Measurements from ENCODE around the gene RDH13. TPM values are rescaled to one million over a fixed set of nuclear protein-coding genes. Genes with fewer than 3 reads are reported as not detected.
A peak's percentile ranks its signal among the peaks of the same experiment; 100 is the strongest.

Gene RDH13
- total RNA-seq, 1 donor from 2014 or later, result 9.0 TPM

- Mint-ChIP-seq H3K27me3 (ENCODE audit: insufficient read depth, low read depth) (peaks cover 12% of the 10 kb centered on the region), H3K4me1 (peaks cover 28% of the 10 kb centered on the region), H3K36me3 (peaks cover 8% of the 10 kb centered on the region), H3K4me3 (no peak overlapping the region), H3K9me3 (peaks cover 2% of the 10 kb centered on the region), H3K27ac (no peak overlapping the region)
- Histone ChIP-seq H3K9ac (no peak overlapping the region), H3K4me3 (peak overlapping the region; percentile 16), H3K27me3 (no peaks in the 10 kb centered on the region), H3K27ac (no peak overlapping the region), H3K36me3 (no peaks in the 10 kb centered on the region), H4K20me1 (ENCODE audit: low read depth) (peaks cover 51% of the 10 kb centered on the region), H3K79me2 (ENCODE audit: low read depth) (peaks cover 3% of the 10 kb centered on the region), H3K4me2 (peak overlapping the region; percentile 39), H2AFZ (replicated peaks) (no peak overlapping the region), H3K4me1 (peaks cover 22% of the 10 kb centered on the region), H3F3A (ENCODE audit: low read depth) (peaks cover 30% of the 10 kb centered on the region), H3K9me3 (ENCODE audit: low read depth) (no peaks in the 10 kb centered on the region)
- TF ChIP-seq EZH2 (IDR thresholded peaks at IDR 0.05) (no peak), EZH2phosphoT487 (IDR thresholded peaks at IDR 0.05) (no peak)
- TF ChIP-seq, protein P1, sequence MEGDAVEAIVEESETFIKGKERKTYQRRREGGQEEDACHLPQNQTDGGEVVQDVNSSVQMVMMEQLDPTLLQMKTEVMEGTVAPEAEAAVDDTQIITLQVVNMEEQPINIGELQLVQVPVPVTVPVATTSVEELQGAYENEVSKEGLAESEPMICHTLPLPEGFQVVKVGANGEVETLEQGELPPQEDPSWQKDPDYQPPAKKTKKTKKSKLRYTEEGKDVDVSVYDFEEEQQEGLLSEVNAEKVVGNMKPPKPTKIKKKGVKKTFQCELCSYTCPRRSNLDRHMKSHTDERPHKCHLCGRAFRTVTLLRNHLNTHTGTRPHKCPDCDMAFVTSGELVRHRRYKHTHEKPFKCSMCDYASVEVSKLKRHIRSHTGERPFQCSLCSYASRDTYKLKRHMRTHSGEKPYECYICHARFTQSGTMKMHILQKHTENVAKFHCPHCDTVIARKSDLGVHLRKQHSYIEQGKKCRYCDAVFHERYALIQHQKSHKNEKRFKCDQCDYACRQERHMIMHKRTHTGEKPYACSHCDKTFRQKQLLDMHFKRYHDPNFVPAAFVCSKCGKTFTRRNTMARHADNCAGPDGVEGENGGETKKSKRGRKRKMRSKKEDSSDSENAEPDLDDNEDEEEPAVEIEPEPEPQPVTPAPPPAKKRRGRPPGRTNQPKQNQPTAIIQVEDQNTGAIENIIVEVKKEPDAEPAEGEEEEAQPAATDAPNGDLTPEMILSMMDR (IDR thresholded peaks at IDR 0.05), result no peak
- DNase-seq (ENCODE audit: low spot score), result peak; percentile 62
Observed at GRCh38 chr19:55091955-55092354, 29.0 kb upstream of the RDH13 start.

DNA sequence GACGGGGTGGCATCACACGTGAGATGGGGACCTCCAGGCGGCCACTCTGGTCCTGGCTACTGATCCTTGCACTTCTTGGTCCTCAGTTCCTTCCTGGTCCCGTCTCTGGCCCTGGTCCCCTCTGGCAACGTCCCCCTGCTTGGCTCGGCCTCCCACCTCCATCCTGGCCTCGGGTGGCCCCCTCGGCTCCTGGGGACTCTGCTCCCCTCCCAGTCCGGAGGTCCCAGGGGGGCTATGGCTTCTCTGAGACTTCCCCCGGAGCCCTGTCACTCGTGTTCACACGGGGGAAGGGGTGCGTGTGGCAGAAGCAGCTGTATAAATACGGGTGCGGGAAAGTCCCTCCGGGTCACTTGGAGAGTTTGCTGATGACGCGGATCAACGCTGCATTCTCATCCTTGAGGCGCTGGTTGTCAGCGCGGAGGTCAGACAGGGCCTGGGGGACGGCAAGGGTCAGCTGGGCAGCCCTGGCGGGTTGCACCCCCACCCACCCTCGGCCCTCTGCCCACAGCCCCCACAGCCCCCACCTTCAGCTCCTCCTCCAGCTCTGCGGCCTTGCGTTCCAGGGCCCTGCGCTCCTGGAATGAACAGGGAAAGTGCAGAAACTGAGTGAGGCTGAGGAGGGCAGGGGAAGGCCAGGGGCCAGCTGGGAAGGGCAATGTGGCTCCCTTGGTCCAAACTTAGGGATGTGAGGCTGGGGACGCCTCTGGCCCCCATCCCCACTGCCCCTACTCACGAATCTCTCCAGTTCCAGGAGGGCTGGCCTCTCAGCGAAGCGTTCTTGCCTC lies 28.4 kb upstream of the RDH13 start:
- Histone ChIP-seq H2AFZ (replicated peaks) (no peak overlapping the region), H3K79me2 (ENCODE audit: low read depth) (peaks cover 3% of the 10 kb centered on the region), H3K4me1 (peaks cover 22% of the 10 kb centered on the region), H3K4me2 (peak overlapping the region; percentile 39), H3K27me3 (no peaks in the 10 kb centered on the region), H3K27ac (no peak overlapping the region), H3K9me3 (ENCODE audit: low read depth) (no peaks in the 10 kb centered on the region), H3K9ac (no peak overlapping the region), H3F3A (ENCODE audit: low read depth) (peaks cover 35% of the 10 kb centered on the region), H4K20me1 (ENCODE audit: low read depth) (peaks cover 51% of the 10 kb centered on the region), H3K4me3 (no peak overlapping the region), H3K36me3 (no peaks in the 10 kb centered on the region)
- H3K27me3 Mint-ChIP-seq (ENCODE audit: insufficient read depth, low read depth), result peaks cover 14% of the 10 kb centered on the region
- H3K9me3 Mint-ChIP-seq, result peaks cover 2% of the 10 kb centered on the region
- no peak overlapping the region for H3K27ac Mint-ChIP-seq
- TF ChIP-seq EZH2 (IDR thresholded peaks at IDR 0.05) (no peak), EZH2phosphoT487 (IDR thresholded peaks at IDR 0.05) (no peak)
- TF ChIP-seq, protein P1 (IDR thresholded peaks at IDR 0.05), result no peak
- DNase-seq (ENCODE audit: low spot score), result no peak
- H3K4me1 Mint-ChIP-seq, result peaks cover 28% of the 10 kb centered on the region
- no peak overlapping the region for H3K4me3 Mint-ChIP-seq
- peaks cover 8% of the 10 kb centered on the region for H3K36me3 Mint-ChIP-seq

GRCh38 chr19:55090564-55090963 lies 27.6 kb upstream of the RDH13 start:
- H4K20me1 ChIP-seq (ENCODE audit: low read depth), result peaks cover 53% of the 10 kb centered on the region
- no peak overlapping the region for H3K4me2 ChIP-seq
- TF ChIP-seq EZH2 (IDR thresholded peaks at IDR 0.05), result no peak
- TF ChIP-seq, protein P1 (IDR thresholded peaks at IDR 0.05), result no peak
- TF ChIP-seq EZH2phosphoT487 (IDR thresholded peaks at IDR 0.05), result no peak
- peaks cover 29% of the 10 kb centered on the region for H3K4me1 ChIP-seq
- no peak overlapping the region for H3K27ac ChIP-seq
- H2AFZ ChIP-seq (replicated peaks), result no peak overlapping the region
- Mint-ChIP-seq H3K4me1 (peaks cover 34% of the 10 kb centered on the region), H3K27ac (no peak overlapping the region), H3K9me3 (peaks cover 2% of the 10 kb centered on the region), H3K36me3 (peaks cover 8% of the 10 kb centered on the region), H3K27me3 (ENCODE audit: insufficient read depth, low read depth) (peaks cover 17% of the 10 kb centered on the region), H3K4me3 (no peak overlapping the region)
- peaks cover 7% of the 10 kb centered on the region for H3K27me3 ChIP-seq
- peaks cover 3% of the 10 kb centered on the region for H3K79me2 ChIP-seq (ENCODE audit: low read depth)
- no peak for DNase-seq (ENCODE audit: low spot score)
- no peaks in the 10 kb centered on the region for H3K36me3 ChIP-seq
- no peak overlapping the region for H3K9ac ChIP-seq
- H3K4me3 ChIP-seq, result no peak overlapping the region
- no peaks in the 10 kb centered on the region for H3K9me3 ChIP-seq (ENCODE audit: low read depth)
- H3F3A ChIP-seq (ENCODE audit: low read depth), result peaks cover 42% of the 10 kb centered on the region

All from neural progenitor cell (in vitro differentiated cells).